Measurements from ENCODE around the gene CDC25B.
"Not testable (repeated sequence)": the region's sequence is repeated elsewhere in the genome, so short reads cannot be mapped to it uniquely, and the experiment has no call there.

Gene CDC25B

GRCh38 chr20:3808544-3808943, 12.4 kb downstream of the CDC25B start:
- FAIRE-seq = no peak

- peak; percentile 77 for FAIRE-seq
These were observed 15.6 kb downstream of the CDC25B start for GRCh38 chr20:3811467-3812258.

GRCh38 chr20:3812259-3812681, 16.2 kb downstream of the CDC25B start:
- FAIRE-seq = no peak

GRCh38 chr20:3812975-3813847, 17.1 kb downstream of the CDC25B start:
- no peak for FAIRE-seq

GRCh38 chr20:3813848-3814581, 17.9 kb downstream of the CDC25B start:
- no peak for FAIRE-seq

- FAIRE-seq = no peak
These were observed 18.9 kb downstream of the CDC25B start for GRCh38 chr20:3814928-3815495.

GRCh38 chr20:3815703-3816315, 19.7 kb downstream of the CDC25B start:
- no peak for FAIRE-seq

- FAIRE-seq = no peak
These were observed 22.3 kb downstream of the CDC25B start for GRCh38 chr20:3818155-3819151.

GRCh38 chr20:3819411-3820047, 23.4 kb downstream of the CDC25B start:
- FAIRE-seq = no peak

GRCh38 chr20:3820048-3820900, 24.2 kb downstream of the CDC25B start, which contains the start of gene AP5S1:
TSS of gene AP5S1 (plus strand) at chr20:3820547. CDS start at chr20:3822118, 1,571 bp downstream.
- FAIRE-seq = peak; percentile 7

GRCh38 chr20:3820901-3821727, 25.0 kb downstream of the CDC25B start:
- no peak for FAIRE-seq

GRCh38 chr20:3821996-3822395, 25.9 kb downstream of the CDC25B start:
- no peak for FAIRE-seq

- FAIRE-seq = no peak
These were observed 27.8 kb downstream of the CDC25B start for GRCh38 chr20:3823881-3824280.

- no peak for FAIRE-seq
These were observed 29.4 kb downstream of the CDC25B start for GRCh38 chr20:3825526-3825925.

- no peak for FAIRE-seq
These were observed 30.3 kb downstream of the CDC25B start for GRCh38 chr20:3826420-3826819.

GRCh38 chr20:3828798-3829197, 32.7 kb downstream of the CDC25B start:
- FAIRE-seq = no peak

GRCh38 chr20:3829891-3830290, 33.8 kb downstream of the CDC25B start:
- not testable (repeated sequence) for FAIRE-seq

GRCh38 chr20:3836132-3836531, 40.0 kb downstream of the CDC25B start:
- FAIRE-seq = no peak

GRCh38 chr20:3839328-3839727, 43.2 kb downstream of the CDC25B start:
- FAIRE-seq = no peak

All from TTC549 (cell line).